EL (cell line): ENCODE measurements around the gene NTNG2.
A peak's percentile ranks its signal among the peaks of the same experiment; 100 is the strongest.

ENCODE experiments used
- DNase-seq: peaks from one replicate; pipeline ENCODE4 v3.0.0-alpha.2; 2016

Gene NTNG2

DNA sequence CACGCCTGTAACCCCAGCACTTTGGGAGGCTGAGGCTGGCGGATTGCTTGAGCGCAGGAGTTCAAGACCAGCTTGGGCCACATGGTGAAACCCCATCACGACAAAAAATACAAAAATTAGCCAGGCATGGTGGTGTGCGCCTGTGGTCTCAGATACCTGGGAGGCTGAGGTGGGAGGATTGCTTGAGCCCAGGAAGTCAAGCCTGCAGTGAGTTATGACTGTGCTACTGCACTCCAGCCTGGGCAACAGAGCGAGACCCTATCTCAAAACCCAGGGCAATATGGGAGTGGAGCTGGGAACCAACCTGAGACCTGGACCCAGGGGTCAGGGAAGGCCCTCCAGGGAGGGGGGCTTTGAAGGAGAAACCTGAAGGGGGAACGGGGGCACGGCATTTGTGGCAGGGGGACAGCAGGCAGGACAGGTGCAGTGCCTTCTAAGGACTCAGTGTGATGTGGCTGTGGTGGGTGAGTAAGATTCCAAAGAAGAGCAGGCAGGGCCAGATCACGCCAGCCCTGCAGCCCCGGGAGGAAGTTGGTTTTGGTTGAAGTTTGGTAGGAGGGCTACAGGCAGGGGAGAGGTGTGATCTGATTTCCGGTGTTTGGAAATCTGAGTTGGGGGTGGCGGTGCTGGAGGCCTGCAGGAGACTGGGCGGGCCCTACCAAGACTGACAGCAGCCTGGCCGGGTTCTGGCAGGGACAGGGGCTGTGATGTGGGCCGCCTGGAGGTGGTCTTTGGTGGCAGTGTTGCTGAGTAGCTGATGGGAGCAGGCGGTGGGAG, 46.2 kb downstream of the NTNG2 start:
- no peak for DNase-seq

DNA sequence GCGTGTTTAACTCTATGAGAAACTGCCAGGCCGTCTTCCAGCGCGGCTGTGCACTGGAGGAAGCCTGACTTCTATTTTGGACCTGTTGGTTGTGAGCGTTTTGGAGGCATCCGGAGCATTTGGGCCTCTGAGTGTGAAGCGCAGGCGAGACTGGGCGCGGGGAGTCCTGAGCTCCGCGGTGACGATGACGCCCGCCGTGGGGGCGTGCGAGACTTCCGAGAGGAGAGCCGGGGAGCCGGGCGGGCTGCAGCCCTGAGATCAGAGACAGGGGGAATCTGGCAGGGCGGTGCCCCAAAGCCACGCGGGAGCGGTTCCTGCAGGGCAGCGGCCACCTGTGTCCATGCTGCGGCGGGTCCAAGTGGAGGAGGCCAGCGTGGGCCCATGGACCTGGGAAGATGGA, 47.4 kb downstream of the NTNG2 start:
- no peak for DNase-seq

DNA sequence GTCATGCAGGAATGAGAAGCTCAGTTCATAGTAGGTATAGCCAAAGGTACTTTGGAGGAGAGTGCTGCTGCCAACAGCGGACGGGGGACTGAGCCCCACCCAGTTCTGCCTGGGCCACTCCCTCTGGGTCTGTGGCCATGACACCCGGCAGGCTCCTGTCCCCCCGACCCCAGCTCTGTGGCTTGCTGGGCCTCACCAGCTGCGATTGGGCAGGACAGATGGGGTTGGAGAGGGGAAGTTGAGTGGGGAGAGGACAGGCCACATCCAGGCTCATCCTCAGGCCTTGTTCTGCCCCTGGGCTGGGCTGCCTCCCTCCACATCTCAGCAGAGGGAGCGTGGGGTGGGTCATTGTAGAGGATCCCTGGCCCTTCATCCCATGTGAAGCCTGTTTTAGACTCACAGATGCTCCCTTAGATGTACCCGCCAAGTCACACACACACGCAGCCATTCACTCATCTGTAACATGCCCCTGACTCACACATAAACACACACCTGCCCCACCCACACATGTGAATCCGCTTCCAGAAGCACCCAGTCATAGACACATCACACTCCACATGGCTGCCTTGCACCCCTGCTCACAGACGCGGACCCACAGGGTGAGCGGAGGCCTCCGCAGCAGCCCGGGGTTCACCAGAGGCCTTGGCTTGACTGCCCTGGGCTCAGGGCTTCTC, 48.8 kb downstream of the NTNG2 start:
- DNase-seq = peak; percentile 30

DNA sequence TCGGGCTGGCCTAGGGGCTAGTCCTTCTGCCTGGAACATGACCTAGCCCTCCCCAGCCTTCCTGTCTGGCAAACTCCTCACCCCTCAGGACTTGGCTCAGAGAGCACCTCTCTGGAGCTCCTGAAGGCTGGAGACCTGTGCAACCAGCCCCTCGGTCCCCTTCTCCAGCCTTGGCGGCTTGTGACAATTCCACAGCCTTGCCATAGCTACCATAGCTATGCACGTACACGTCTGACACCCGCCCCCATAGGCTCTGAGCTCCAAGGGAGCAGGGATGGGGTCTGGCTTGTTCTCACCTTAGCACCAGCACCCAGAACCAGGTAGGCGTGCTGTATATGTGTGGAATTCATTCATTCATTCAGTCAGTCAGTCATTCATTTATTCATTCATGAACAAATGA, 49.7 kb downstream of the NTNG2 start:
- no peak for DNase-seq

DNA sequence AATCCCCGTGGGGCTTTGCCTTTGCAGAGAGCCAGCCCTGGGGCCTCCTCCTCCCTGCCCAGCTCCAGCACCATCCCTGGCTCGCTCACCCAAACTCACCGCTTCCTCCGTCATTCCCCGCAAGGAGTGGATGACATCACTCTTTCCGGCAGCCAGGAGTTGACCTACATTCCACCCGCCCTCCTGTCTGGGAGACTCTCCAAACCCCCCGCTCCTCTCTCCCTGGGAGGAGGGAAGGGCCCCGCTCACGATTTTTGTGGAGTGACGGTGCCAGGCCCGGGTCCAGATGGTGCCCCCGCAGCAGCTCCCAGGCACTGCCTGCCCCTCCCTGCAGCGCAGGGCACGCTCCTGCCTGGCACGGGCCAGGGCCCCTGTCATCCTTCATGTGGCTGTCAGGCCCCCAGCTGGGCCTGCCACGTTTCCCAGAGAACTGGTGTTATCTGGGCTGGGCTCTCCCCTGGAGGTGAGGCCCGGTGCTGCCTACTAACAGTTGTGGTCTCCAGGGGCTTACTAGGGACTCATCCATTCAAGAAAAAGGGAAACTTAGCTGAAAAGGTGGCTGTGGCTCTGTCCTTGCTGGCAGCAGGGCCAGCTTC, 52.3 kb downstream of the NTNG2 start:
- DNase-seq = peak; percentile 95

DNA sequence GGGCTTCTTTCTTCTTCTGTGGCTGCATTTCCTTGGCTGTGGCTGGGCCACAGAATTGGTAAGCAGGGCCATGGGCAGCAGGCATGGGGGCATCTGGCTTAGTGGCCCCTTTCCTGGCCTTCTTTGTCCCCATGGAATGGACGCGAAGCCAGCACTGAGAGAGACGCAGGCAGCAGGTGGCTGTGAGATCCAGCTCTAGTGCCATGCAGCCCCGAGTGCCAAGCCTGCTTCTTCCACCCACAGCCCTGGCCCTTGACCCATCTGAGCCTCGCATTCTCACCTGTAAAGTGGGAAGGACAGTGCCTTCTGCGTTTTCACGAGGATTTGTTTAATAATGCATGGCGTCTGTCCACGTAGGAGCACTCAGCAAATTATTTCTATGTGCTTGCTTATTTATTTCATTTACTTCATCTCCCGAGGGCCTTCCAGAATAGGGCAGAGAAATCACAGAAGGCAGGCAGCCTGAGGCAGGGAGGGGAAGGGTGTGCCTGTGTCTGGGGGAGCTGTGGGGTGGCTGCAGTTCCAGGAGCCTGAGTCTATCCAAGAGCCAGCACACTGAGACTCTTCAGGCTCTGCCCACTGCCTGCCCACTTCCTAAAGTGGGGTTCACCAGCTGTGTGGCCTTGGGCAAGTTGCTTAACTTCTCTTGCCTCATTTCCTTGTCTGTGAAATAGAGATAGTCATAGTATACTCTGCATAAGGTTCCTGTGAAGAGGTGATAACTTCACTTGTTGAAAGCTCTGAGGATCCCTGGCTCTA, 55.2 kb downstream of the NTNG2 start:
- no peak for DNase-seq

DNA sequence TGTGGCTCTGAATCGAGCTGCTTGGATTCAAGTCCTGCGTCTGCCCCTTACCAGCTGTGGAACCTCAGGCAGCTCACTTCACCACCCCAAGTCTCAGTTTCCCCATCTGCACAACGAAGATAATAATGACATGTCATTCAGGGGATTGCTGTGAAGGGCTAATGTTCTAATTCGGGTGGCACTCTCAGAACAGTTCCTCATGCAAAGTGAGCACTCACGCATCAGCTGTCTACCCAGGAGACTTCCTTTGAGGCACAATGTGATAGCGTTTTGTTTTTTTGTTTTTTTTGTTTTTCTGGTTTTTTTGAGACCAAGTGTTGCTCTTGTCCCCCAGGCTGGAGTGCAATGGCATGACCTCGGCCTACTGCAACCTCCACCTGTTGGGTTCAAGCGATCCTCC, 56.4 kb downstream of the NTNG2 start:
- no peak for DNase-seq

DNA sequence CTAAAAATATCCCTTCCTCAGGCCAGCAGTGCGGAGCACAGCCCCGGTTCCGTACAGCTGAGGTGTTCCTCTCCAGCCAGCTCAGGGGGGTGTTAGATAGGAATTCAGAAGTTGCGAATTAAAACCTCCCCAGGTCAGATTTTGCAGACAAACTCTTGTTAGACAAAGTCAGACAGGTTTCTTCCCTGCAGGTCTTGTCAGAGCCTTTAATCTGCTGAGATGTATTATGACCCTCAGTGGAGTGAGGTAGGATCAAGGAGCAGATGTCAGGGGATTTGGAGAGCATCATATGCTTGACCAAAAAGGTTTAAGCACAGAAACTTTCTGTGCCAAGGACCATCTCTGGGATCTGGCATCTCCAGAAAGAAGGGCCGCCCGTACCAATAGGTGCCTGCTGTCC, 60.1 kb downstream of the NTNG2 start:
- no peak for DNase-seq

DNA sequence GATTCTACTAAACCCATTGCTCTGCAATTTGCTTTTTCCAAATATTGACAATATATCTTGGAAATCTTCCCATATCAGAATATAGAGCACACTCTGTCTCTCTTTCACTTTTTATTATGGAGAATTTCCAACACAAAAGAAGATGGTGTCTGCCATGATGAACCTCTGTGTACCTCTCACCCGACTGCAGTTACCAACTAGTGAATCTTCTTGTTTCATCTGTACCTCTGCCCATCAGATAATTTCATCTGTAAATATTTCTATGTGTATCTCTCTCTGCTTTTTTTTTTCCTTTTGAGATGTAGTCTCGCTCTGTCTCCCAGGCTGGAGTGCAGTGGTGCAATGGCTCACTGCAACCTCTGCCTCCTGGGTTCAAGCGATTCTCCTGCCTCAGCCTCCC, 62.8 kb downstream of the NTNG2 start:
- DNase-seq = no peak

DNA sequence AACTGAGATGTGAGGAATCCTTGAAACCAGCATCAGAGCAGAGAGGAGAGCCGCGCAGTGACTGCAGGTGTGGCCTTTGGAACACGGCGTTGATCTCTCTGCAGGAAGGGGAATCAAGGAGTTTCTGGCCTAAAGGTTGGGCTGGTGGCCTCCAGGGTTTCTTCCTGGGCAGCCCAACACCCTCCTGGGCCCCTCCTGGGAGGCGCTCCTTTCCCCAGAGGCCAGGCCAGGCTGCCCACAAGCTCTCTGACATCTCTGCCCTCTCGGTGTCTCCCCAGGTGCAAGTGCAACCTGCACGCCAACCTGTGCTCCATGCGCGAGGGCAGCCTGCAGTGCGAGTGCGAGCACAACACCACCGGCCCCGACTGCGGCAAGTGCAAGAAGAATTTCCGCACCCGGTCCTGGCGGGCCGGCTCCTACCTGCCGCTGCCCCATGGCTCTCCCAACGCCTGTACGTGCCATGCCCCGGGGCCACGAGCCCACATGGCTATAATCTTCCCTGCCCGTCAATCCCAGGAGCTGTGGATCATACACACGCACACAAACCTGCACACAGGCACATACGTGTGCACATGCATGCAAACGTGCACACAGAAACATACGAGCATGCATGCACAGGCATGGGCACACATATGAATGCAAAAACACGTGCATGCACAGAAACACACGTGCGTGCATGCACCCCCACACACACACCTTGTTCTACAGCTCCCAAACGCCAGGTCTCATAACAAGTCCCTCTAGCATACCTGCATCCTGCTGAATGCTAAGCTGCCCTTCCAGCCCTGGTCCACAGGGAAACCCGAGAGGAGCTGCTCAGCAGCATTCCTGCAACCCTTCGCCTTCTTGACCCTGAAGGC, 64.9 kb downstream of the NTNG2 start:
- no peak for DNase-seq

DNA sequence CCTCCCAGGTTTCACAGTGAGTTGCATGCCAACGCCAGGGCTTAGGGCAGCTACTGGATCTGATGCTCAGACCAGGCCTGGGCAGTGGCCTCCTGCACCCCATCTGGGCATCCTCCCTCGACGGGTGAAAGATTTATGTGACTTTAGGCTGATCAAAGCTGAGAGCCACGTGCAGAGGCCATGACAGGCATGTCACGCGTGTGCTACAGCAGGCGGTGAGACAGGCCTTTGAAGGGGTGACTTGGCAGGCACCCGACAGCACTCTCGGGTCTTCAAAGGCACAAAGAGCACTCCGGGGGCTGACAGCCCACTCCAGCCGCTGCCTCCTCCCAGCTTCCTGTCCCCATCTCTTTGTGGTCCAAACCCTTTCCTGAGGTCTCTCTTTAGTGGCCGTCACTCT, 66.2 kb downstream of the NTNG2 start:
- no peak for DNase-seq

DNA sequence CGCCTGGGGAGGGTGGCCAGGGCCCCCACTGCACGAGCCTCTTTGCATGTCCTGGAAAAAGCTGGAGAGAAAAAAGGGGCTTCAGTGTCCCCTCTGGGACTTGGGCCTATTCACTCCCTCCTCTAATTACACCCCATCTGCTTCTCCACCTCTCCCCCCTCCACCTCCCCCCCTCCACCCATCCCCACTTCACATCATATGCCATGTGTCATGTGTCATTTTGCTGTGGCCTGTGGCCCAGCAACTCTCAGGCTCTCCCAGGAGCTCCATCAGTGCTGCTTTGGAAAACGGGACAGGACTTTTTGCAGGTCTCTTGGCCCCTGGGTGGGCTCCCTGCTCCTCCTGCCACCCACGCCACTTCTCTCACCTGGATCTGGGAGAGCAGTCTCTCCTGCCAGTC, 68.7 kb downstream of the NTNG2 start:
- DNase-seq = no peak

DNA sequence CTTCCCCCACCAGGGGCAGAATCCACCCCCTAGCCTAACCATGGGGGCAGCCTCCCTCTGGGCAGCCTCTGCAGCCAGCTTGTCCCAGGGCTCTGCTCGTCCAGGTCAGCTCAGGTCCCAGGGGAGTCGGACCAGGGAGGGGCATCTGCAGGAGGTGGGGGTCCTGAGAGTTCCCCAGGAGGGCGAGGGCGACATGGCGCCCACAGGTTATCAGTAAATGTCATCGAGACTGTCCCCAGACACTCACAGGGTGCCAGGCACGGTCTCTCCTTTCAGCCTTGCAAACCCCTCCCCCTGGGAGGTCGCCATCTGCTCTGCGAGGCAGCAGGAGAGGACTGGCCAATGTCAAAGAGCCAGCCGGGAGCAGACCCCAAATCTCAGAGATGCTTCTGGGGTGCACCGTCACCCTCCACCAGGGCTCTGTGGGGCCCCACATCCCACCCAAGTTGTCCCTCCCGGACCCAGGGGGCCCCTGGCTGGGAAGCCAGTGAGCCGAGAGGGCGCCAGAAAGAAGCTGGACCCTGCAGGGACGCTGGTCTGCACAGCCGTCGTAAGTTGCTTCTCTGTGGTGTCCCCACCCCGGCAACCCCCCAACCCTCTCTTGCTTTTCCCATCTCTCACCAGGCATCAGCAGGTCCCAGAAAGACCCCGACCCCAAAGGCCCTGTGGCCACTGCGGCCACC, 69.3 kb downstream of the NTNG2 start:
- DNase-seq = no peak

DNA sequence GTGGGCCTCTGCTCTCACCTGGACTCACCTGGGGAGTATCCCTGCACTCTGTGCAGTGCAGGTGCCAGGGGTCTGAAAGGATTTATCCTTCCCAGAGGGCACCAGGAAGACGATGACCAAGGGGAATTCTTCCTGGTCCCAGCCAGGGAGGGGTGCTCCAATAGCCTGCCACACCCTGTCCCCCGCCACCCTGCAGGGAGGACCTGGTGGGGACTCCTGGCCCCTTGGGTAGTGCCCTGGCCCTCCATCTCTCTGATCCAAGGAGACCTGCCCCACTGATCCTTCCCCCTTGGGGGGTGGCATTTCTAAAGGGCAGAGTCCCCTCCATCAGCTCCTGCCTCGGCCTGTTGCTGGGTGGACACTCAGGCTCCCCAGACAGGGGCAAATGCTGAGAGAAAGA, 70.7 kb downstream of the NTNG2 start:
- no peak for DNase-seq

DNA sequence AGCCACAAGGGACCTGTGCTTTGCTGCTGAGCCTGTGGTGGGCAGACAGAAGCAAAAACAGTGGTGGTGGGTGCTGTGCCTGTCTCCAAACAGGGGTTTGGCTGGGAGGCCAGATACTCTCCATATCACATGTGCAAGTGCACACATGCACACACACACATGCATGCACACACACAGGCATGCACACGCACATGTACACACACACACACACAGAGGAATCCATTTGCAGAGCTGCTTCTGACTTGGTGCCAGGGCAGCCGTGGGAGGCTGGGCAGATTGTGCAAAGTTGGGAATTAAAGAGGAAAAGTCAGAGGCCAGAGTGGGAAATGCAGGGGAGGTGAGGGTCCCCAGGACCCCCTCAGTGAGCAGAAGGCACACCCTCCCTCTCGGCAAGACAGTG, 71.3 kb downstream of the NTNG2 start:
- no peak for DNase-seq

DNA sequence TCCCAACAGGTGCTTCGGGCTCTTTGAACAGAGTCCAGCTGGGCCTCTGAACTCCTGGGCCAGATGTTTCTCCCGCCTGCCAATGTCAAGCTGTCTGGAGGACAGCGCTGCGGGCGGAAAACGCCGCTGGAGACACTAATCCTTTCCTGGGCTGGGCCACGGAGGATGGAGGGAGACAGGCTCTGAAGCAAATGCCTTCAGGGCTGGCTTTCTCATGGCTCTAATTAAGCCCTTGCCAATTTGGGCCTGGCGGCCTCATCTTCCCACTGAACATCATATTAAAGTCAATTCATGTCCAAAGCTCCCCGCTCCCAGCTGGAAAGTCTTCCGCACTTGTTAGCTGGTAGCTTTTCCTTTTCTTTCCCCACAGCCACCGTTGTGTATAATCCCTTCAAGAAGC, 72.7 kb downstream of the NTNG2 start:
- DNase-seq = no peak

DNA sequence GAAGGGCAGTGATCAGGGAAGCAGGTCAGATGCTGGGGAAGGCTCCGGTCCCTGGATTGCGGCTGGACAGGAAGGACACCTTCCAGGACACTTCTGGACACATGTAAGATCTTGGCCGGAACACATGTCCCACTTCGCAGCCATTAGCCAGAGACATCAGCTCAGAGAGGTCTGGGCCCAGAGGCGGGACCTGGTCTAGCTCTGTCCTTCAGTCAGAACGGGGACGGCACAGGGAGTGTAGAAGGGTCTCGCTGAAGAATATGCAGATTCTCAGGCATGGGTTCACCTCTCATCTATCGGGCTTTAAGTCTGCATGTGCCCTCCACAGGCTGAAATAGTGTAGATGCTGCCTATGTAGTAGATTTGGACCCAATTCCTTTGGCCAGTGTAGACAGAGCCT, 73.3 kb downstream of the NTNG2 start:
- no peak for DNase-seq

DNA sequence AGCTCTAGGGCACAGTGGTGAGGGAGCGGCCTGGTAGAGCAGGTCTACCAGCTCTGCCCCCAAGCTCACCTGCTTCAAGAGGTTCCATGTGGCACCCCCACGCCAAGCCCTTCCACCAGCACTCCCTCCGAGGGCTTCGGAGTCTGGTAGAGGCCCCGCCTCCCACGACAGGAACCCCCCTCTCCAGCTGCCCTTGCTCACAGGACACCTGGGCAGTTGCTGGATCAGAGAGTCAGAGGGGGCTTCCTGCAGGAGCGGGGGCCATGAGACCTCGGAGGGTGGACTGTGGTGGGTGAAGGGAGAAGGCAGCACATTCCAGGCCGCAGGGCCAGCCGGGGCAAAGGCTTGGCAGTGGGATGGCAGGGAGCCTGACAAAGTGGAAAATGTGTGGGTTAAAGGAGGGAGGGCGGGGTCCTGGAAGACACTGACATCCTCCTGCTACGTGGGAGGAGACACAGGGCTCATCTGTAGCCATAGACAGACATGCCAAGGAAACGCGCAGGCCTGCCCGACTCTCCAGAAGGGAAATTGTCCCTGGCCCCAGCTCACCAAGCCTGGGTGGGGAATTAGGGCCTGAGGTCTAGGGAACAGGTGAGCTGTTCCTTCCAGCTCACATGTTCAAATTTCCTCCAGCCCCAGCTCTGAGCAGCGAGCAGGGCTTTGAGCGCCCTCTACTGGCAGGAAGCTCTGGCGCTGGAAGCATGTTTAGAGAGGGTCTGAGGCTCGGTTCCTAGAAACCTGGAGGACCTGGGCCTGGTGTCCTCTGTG, 74.2 kb downstream of the NTNG2 start:
- DNase-seq = peak; percentile 59

DNA sequence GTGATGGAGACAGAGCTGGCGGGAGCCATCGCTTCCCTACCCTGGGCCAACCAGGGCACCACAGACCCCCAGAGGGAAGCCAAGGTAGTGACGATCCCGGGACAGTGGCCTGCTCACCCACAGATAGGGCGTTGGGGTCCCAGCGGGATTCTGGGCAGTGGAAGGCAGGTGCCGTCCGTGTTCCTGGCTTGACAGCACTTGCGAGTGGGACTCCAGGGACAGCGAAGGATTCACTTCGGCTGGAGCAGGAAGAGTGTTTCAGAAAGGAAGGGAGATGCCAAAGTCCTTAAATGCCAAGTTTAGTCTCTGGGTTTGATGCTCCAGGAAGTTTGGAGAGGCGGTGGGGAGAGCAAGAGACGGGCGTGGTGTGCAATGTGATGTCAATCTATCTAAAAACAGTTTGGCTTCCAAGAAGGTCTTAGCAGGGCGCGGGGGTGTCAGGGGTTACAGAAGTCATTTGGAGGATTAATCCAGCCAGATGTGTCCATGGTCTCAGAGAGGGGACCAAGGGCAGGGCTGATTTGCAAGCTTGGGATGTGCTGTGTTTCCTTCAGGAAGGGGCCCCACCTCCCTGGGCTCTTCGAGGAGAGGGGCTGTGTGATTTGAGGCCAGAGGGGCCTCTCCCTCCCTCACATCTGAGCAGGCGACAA, 74.9 kb downstream of the NTNG2 start:
- DNase-seq = no peak

DNA sequence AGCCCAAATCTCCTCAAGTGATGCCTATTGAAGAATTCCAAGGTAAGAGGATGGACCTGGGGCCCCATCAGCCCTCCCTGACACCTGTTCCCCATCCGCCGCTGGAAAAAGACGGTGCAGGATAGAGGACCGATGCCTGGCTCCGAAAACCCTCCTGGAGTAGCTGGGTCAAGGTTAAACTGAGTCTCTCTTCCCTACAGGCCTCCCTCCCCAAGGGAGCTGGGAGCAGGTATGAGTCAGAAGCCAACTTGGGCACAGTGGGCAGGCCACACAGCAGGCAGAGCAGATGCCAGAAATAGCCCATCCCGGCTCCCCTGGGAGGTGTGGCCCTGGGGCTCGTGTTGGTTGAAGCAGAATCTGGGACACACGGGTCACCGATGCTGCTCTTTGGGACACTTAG, 75.6 kb downstream of the NTNG2 start:
- DNase-seq = no peak
